Measurements from ENCODE around the gene USP6NL.
A peak's percentile ranks its signal among the peaks of the same experiment; 100 is the strongest.

The USP6NL gene

GRCh38 chr10:11611248-11612020 lies at the start of gene USP6NL:
USP6NL (minus strand) TSS chr10:11611650; CDS start chr10:11597634, 14,016 bp downstream.
- Histone ChIP-seq H3K36me3 (ENCODE audit: control insufficient read depth, insufficient read depth, low read length) (no peaks in the 10 kb centered on the region), H3K4me1 (ENCODE audit: control insufficient read depth, insufficient read depth, low read length) (peaks cover 20% of the 10 kb centered on the region), H3K27me3 (ENCODE audit: control insufficient read depth, insufficient read depth, low read length) (peaks cover 8% of the 10 kb centered on the region), H3K9ac (ENCODE audit: low read length) (peak within 1 kb of the TSS; percentile 86), H3K9me3 (ENCODE audit: control insufficient read depth, insufficient read depth, low read depth, low read length) (no peaks in the 10 kb centered on the region), H3K4me3 (ENCODE audit: low read depth, low read length) (peak within 1 kb of the TSS; percentile 95), H3K27ac (ENCODE audit: low read depth, low read length) (peak within 1 kb of the TSS; percentile 85; the same call in 1 of the 2 replicates)

DNA sequence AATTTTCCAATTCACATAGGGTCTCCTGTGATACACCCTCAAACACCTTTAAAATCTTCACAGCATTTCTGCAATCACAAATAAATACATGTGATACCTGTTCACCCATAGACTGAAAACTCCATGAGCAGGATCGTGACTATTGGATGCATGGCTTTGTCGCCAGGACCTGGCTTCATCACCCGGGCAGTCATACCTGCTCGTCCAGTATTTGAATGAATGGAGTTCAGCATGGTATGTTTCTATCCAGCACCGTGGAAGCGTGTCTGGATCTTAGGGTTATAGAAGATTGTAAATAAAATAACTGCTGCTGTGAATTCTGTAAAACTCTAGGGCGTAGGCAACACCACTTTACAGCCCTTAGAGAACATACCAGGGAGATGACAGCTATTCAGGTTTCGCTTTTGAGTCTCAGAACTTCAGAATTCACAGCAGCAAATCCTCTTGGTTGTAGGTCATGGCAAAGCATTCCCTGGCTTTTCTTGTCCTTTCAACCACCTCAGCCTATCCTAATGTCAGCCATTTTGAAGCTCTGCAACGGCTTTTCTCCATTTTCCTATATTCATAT lies 47.4 kb upstream of the USP6NL start:
- Histone ChIP-seq H3K27me3 (ENCODE audit: control insufficient read depth, insufficient read depth, low read length) (no peaks in the 10 kb centered on the region), H3K4me3 (ENCODE audit: low read depth, low read length) (no peak overlapping the region), H3K27ac (ENCODE audit: low read depth, low read length) (no peak overlapping the region), H3K4me1 (ENCODE audit: control insufficient read depth, insufficient read depth, low read length) (peaks cover 3% of the 10 kb centered on the region; the same call in 1 of the 2 replicates), H3K9ac (ENCODE audit: low read length) (no peak overlapping the region), H3K36me3 (ENCODE audit: control insufficient read depth, insufficient read depth, low read length) (no peaks in the 10 kb centered on the region), H3K9me3 (ENCODE audit: control insufficient read depth, insufficient read depth, low read depth, low read length) (no peaks in the 10 kb centered on the region)

DNA sequence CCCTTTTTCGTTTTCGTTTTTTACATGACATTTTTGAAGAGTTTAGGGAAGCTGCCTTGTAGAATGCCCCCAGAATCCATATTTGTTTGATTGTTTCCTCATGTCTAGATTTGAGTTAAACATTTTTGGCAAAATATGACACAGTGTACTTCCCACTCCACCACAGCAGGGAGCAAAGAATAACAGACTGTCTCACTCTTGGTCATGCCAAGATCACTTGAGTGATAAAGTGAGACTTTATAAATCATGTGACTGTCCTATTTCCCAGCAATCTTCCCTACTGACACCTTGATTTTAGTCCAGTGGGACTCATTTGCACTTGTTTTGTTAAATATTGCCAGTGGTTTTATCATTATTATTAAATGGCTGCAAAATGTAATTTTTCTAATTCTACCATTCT lies 44.4 kb upstream of the USP6NL start:
- no peak overlapping the region for H3K9ac ChIP-seq (ENCODE audit: low read length)
- H3K9me3 ChIP-seq (ENCODE audit: control insufficient read depth, insufficient read depth, low read depth, low read length): no peaks in the 10 kb centered on the region
- H3K27me3 ChIP-seq (ENCODE audit: control insufficient read depth, insufficient read depth, low read length): no peaks in the 10 kb centered on the region
- H3K4me1 ChIP-seq (ENCODE audit: control insufficient read depth, insufficient read depth, low read length): no peaks in the 10 kb centered on the region
- no peak overlapping the region for H3K27ac ChIP-seq (ENCODE audit: low read depth, low read length)
- H3K36me3 ChIP-seq (ENCODE audit: control insufficient read depth, insufficient read depth, low read length): no peaks in the 10 kb centered on the region
- H3K4me3 ChIP-seq (ENCODE audit: low read depth, low read length): no peak overlapping the region

DNA sequence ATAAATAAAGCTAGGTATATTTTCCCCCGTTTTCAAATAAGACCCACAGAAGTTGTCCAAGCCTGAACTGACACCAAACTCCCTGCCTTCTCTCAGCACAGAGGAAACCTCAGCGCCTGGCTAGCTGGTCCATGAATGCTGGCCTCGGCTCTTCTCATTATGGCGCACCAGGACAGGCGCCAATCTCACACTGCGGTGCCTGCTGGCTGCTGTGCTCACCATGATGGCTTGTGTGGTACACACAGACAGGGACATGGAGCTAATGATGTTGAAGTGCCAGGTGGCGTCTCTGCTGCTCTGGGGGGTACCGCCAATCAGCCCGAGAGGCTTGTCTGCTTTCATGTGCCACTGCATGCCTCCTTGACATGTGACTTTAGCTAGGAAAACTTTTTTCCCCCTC lies 43.2 kb upstream of the USP6NL start:
- Histone ChIP-seq H3K9me3 (ENCODE audit: control insufficient read depth, insufficient read depth, low read depth, low read length) (no peaks in the 10 kb centered on the region), H3K9ac (ENCODE audit: low read length) (no peak overlapping the region), H3K36me3 (ENCODE audit: control insufficient read depth, insufficient read depth, low read length) (no peaks in the 10 kb centered on the region), H3K27ac (ENCODE audit: low read depth, low read length) (no peak overlapping the region), H3K4me3 (ENCODE audit: low read depth, low read length) (no peak overlapping the region), H3K27me3 (ENCODE audit: control insufficient read depth, insufficient read depth, low read length) (no peaks in the 10 kb centered on the region), H3K4me1 (ENCODE audit: control insufficient read depth, insufficient read depth, low read length) (no peaks in the 10 kb centered on the region)

- Histone ChIP-seq H3K27me3 (ENCODE audit: control insufficient read depth, insufficient read depth, low read length) (no peaks in the 10 kb centered on the region), H3K4me1 (ENCODE audit: control insufficient read depth, insufficient read depth, low read length) (no peaks in the 10 kb centered on the region), H3K9ac (ENCODE audit: low read length) (no peak overlapping the region), H3K9me3 (ENCODE audit: control insufficient read depth, insufficient read depth, low read depth, low read length) (no peaks in the 10 kb centered on the region), H3K27ac (ENCODE audit: low read depth, low read length) (no peak overlapping the region), H3K4me3 (ENCODE audit: low read depth, low read length) (no peak overlapping the region), H3K36me3 (ENCODE audit: control insufficient read depth, insufficient read depth, low read length) (no peaks in the 10 kb centered on the region)
These were observed 42.5 kb upstream of the USP6NL start for GRCh38 chr10:11653758-11654471.

DNA sequence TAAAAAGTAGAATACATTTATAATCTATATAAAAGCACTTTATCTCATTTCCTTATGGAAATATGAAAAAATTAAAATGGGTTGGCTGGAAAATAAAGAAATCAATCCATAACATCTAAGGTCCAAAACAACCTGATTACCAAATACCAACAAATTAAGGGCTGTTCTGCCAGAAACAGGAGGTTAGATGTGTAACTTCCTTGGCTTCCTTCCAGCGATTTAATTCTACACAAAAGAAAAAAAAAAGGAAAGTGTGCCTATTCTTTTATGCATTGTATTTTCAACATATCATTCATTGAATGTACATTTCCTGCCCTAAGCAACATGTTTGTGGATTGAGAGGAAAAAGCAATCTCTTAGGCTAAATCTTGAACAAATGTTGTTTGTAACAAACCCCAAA lies 36.2 kb upstream of the USP6NL start:
- no peaks in the 10 kb centered on the region for H3K36me3 ChIP-seq (ENCODE audit: control insufficient read depth, insufficient read depth, low read length)
- no peaks in the 10 kb centered on the region for H3K9me3 ChIP-seq (ENCODE audit: control insufficient read depth, insufficient read depth, low read depth, low read length)
- no peak overlapping the region for H3K4me3 ChIP-seq (ENCODE audit: low read depth, low read length)
- no peak overlapping the region for H3K9ac ChIP-seq (ENCODE audit: low read length)
- H3K27me3 ChIP-seq (ENCODE audit: control insufficient read depth, insufficient read depth, low read length): no peaks in the 10 kb centered on the region
- no peaks in the 10 kb centered on the region for H3K4me1 ChIP-seq (ENCODE audit: control insufficient read depth, insufficient read depth, low read length)
- H3K27ac ChIP-seq (ENCODE audit: low read depth, low read length): no peak overlapping the region

DNA sequence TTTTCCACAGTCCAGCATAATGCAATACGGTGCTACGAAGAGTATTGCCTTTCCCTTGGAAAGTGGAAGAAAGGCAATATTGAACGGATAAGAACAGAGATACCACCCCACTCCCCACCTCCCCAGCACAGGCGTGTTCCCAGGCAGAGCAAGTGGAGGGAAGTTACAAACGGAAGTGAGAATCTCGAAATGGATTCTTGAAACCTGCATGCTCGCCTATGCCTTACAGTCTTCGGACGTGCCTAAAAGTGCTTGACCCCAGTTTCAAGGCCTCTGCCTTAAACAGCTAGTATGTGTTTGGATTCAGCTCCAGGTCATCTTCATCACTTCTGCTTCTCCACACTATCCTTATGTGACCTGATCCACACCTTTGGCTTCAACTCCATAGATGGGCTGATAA lies 35.0 kb upstream of the USP6NL start:
- no peaks in the 10 kb centered on the region for H3K4me1 ChIP-seq (ENCODE audit: control insufficient read depth, insufficient read depth, low read length)
- no peak overlapping the region for H3K4me3 ChIP-seq (ENCODE audit: low read depth, low read length)
- H3K9ac ChIP-seq (ENCODE audit: low read length): no peak overlapping the region
- H3K27ac ChIP-seq (ENCODE audit: low read depth, low read length): no peak overlapping the region
- no peaks in the 10 kb centered on the region for H3K27me3 ChIP-seq (ENCODE audit: control insufficient read depth, insufficient read depth, low read length)
- no peaks in the 10 kb centered on the region for H3K36me3 ChIP-seq (ENCODE audit: control insufficient read depth, insufficient read depth, low read length)
- no peaks in the 10 kb centered on the region for H3K9me3 ChIP-seq (ENCODE audit: control insufficient read depth, insufficient read depth, low read depth, low read length)

DNA sequence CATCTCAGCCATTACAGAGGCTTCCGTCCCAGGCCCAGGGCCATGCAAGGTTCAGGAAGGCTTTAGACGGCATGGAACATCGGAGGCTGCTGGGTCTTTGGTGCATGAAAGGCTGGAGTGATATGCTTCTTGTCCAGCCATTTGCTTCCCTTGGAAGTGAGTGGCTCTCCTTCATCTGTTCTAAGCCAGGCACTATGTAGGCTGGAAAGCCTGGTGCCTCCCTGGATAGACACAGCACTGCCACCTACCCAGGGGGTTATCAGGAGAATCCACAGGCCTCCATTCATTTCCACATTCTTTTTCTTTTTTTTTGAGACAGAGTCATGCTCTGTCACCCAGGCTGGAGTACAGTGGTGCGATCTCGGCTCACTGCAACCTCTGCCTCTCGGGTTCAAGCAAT lies 31.6 kb upstream of the USP6NL start:
- H3K4me3 ChIP-seq (ENCODE audit: low read depth, low read length): no peak overlapping the region
- H3K4me1 ChIP-seq (ENCODE audit: control insufficient read depth, insufficient read depth, low read length): no peaks in the 10 kb centered on the region
- H3K36me3 ChIP-seq (ENCODE audit: control insufficient read depth, insufficient read depth, low read length): no peaks in the 10 kb centered on the region
- no peak overlapping the region for H3K27ac ChIP-seq (ENCODE audit: low read depth, low read length)
- no peaks in the 10 kb centered on the region for H3K9me3 ChIP-seq (ENCODE audit: control insufficient read depth, insufficient read depth, low read depth, low read length)
- H3K9ac ChIP-seq (ENCODE audit: low read length): no peak overlapping the region
- no peaks in the 10 kb centered on the region for H3K27me3 ChIP-seq (ENCODE audit: control insufficient read depth, insufficient read depth, low read length)

GRCh38 chr10:11642566-11642965 lies 31.1 kb upstream of the USP6NL start:
- H3K27me3 ChIP-seq (ENCODE audit: control insufficient read depth, insufficient read depth, low read length): no peaks in the 10 kb centered on the region
- no peak overlapping the region for H3K4me3 ChIP-seq (ENCODE audit: low read depth, low read length)
- H3K9me3 ChIP-seq (ENCODE audit: control insufficient read depth, insufficient read depth, low read depth, low read length): no peaks in the 10 kb centered on the region
- H3K4me1 ChIP-seq (ENCODE audit: control insufficient read depth, insufficient read depth, low read length): no peaks in the 10 kb centered on the region
- H3K36me3 ChIP-seq (ENCODE audit: control insufficient read depth, insufficient read depth, low read length): no peaks in the 10 kb centered on the region
- no peak overlapping the region for H3K9ac ChIP-seq (ENCODE audit: low read length)
- H3K27ac ChIP-seq (ENCODE audit: low read depth, low read length): no peak overlapping the region

- Histone ChIP-seq H3K9me3 (ENCODE audit: control insufficient read depth, insufficient read depth, low read depth, low read length) (no peaks in the 10 kb centered on the region), H3K27ac (ENCODE audit: low read depth, low read length) (no peak overlapping the region), H3K27me3 (ENCODE audit: control insufficient read depth, insufficient read depth, low read length) (no peaks in the 10 kb centered on the region), H3K4me1 (ENCODE audit: control insufficient read depth, insufficient read depth, low read length) (no peaks in the 10 kb centered on the region), H3K4me3 (ENCODE audit: low read depth, low read length) (no peak overlapping the region), H3K36me3 (ENCODE audit: control insufficient read depth, insufficient read depth, low read length) (no peaks in the 10 kb centered on the region), H3K9ac (ENCODE audit: low read length) (no peak overlapping the region)
These were observed 28.7 kb upstream of the USP6NL start for GRCh38 chr10:11639849-11640764.

Measured in HUES6 (cell line).